NCI-H774 (cell line): Measurements from ENCODE around the gene WDHD1.
"Not testable (repeated sequence)": the region's sequence is repeated elsewhere in the genome, so short reads cannot be mapped to it uniquely, and the experiment has no call there.

Experiments
- DNase-seq: peaks from one replicate; lab custom pipeline; 2025; lab: John Stamatoyannopoulos, UW

Gene WDHD1

GRCh38 chr14:54953609-54954008 lies 73.3 kb downstream of the WDHD1 start:
- not testable (repeated sequence) for DNase-seq

DNA sequence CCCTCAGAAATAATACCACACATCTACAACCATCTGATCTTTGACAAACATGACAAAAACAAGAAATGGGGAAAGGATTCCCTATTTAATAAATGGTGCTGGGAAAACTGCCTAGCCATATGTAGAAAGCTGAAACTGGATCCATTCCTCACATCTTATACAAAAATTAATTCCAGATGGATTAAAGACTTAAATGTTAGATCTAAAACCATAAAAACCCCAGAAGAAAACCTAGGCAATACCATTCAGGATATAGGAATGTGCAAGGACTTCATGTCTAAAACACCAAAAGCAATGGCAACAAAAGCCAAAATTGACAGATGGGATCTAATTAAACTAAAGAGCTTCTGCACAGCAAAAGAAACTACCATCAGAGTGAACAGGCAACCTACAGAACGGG lies 74.1 kb downstream of the WDHD1 start:
- DNase-seq: not testable (repeated sequence)

DNA sequence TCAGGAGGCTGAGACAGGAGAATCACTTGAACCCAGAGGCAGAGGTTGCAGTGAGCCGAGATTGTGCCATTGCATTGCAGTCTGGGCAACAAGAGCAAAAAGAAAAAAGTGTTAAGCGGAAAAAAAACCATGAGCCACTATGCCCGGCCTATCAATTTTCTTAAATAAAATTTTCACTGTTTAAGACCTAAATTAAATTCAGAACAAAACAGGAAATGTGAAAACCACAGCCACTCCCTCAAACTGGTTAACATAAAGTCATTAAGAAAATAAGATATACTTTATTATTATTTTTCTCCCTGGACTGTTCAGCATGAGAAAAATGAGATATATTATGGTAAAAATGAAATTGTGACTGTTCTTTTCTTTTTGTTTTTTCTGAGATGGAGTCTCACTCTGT lies 79.7 kb downstream of the WDHD1 start:
- DNase-seq: no peak

DNA sequence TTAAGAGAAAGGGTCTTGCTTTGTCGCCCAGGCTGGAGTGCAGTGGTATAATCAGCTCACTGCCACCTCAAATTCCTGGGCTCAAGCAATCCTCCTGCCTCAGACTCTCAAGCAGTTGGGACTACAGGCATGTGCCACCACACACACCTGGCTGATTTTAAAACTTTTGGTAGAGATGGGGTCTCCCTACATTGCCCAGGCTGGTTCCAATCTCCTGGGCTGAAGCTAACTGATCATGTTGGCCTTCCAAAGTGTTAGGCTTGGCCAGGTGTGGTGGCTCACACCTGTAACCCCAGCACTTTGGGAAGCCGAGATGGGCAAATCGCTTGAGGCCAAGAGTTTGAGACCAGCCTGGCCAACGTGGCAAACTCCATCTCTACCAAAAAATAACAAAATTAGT lies 80.4 kb downstream of the WDHD1 start:
- no peak for DNase-seq

- no peak for DNase-seq
Observed at GRCh38 chr14:54944737-54945391, 82.0 kb downstream of the WDHD1 start.

- DNase-seq: no peak
Observed at GRCh38 chr14:54942913-54943312, 84.0 kb downstream of the WDHD1 start.

DNA sequence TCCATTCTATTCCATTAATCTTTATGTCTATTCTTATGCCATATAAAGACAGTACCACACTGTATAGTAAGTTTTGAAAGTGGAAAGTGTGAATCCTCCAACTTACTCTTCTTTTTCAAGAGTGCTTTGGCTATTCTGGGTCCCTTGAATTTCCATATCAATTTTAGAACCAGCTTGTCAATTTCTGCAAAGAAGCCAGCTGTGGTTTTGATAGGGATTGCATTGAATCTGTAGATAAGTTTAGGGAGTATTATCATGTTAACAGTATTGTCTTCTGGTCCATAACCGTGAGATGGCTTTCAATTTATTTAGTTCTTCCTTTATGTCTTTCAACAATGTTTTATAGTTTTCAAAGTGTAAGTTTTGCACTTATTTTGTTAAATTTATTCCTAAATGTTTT lies 90.1 kb downstream of the WDHD1 start:
- DNase-seq: no peak

GRCh38 chr14:54935958-54936357 lies 90.9 kb downstream of the WDHD1 start:
- DNase-seq: no peak

GRCh38 chr14:54935100-54935499 lies 91.8 kb downstream of the WDHD1 start:
- DNase-seq: no peak

- DNase-seq: no peak
Observed at GRCh38 chr14:54933006-54933405, 93.9 kb downstream of the WDHD1 start.

GRCh38 chr14:54931598-54932340 lies 95.1 kb downstream of the WDHD1 start:
- no peak for DNase-seq

- no peak for DNase-seq
Observed at GRCh38 chr14:54931101-54931500, 95.8 kb downstream of the WDHD1 start.

- peak; percentile 34 for DNase-seq
Observed at GRCh38 chr14:54929556-54929955, 97.3 kb downstream of the WDHD1 start.

DNA sequence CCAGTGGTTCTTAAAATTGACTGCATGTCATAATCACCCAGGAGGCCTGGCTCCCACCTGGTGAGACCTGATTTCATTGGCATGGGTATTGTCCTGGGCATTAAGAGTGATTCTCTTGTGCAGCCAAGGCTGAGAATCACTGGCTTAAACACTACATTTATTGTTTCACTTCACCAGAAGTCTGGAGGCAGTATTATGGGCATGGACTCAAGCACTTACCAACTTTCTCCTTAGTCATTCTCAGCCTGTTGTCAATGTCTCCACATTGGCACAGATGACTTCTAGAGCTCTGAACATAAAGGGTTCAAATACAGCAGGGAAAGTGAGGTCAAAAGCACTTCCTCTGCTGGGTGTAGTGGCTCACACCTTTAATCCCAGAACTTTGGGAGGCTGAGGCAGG lies 98.7 kb downstream of the WDHD1 start:
- no peak for DNase-seq

GRCh38 chr14:54927551-54927950 lies 99.3 kb downstream of the WDHD1 start:
- no peak for DNase-seq

GRCh38 chr14:54926570-54926969 lies 100.3 kb downstream of the WDHD1 start:
- DNase-seq: not testable (repeated sequence)

GRCh38 chr14:54922598-54922997 lies 104.3 kb downstream of the WDHD1 start:
- no peak for DNase-seq

DNA sequence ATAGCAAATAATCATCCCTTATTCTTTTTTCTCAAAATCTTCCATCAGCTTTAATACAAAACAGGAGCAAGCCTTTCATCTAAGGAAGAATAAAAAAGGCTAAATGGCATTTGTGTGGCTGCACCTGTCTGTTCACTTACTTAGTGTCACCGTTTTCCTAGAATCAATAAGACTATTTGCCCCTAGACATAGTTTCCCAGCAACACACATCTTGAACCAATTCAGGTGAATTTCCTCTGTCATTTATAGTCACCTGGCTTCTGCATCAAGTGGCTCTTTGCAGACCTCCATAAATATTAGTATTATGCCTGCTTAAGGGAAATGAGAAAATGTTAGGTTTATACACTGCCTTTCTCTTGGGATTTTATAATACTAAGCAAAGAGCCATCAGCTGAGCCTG lies 106.8 kb downstream of the WDHD1 start:
- peak; percentile 84 for DNase-seq

DNA sequence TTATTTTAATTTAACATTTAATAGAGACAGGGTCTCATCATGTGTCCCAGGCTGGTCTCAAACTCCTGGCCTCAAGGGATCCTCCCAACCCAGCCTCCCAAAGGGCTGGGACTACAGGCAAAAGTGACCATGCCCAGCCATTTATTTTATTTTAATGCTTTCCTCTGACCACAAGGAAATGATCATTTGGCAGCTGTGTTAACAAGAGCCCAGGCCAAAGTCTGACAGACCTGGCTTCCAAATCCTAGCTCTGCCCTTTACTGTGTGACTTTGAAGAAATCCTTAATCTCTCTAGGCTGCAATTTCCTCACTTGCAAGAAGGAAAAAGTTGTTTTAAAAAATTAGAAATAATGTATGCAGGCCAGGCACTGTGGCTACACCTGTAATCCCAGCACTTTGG lies 107.6 kb downstream of the WDHD1 start:
- DNase-seq: no peak

DNA sequence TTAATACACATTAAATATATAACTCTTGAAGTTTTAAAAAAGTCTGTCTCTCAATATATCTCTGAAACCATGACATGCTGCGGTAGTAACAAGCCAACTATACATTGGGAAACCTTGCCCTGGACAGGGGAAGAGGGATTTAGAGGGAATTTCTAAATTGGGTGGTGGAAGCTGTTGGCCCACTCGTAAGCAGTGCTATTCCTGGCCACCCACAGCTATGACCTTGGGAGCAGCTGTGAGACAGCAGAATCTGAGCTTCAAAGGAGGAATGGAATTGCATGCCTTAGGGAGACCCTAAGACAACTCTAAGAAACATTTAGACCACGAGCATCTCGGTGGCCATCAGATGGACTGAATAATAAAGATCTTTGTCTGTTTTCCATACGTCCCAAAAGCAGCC lies 108.5 kb downstream of the WDHD1 start:
- no peak for DNase-seq

GRCh38 chr14:54916101-54916500 lies 110.8 kb downstream of the WDHD1 start:
- no peak for DNase-seq

- no peak for DNase-seq
Observed at GRCh38 chr14:54909817-54910558, 116.9 kb downstream of the WDHD1 start.

DNA sequence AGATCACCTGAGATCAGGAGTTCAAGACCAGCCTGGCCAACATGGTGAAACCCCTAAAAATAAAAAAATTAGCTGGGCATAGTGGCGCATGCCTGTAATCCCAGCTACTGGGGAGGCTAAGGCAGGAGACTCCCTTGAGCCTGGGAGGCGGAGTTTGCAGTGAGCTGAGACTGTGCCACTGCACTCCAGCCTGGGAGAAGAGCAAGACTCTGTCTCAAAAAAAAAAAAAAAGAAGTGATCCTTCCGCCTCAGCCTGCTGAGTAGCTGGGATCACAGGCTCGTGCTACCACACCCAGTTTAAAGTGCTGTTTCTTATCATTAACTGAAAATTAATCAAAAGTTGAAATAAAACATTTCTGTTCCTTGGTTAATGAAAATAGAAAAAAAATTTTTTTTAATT lies 117.9 kb downstream of the WDHD1 start:
- not testable (repeated sequence) for DNase-seq
